Measurements from ENCODE around the gene CXCL14.
"Not testable (repeated sequence)": the region's sequence is repeated elsewhere in the genome, so short reads cannot be mapped to it uniquely, and the experiment has no call there.

The CXCL14 gene

DNA sequence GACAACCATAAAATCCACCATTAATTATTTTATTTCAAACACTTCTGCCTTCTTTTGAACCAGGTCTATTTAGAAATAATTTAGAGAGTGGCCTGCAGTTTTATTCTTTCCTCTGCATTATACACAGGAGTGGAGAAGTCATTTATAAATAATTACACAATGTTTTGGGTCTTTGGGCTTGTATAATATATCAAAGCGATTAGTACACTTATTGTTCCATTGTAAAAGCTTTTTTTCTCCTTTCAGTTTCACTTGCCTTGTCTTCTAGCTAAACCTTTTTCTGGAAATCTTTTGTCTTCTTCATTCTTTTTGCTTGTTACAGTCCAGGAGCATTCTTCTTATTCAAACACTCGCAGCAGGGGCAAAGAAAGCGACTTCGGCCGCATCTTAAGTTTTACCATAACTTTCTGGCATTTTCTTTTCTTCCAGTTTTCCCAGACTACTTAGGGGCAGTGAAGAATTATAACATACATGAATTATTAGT is 35.7 kb downstream of the CXCL14 start:
- no peak for DNase-seq (ENCODE audit: low spot score)

DNA sequence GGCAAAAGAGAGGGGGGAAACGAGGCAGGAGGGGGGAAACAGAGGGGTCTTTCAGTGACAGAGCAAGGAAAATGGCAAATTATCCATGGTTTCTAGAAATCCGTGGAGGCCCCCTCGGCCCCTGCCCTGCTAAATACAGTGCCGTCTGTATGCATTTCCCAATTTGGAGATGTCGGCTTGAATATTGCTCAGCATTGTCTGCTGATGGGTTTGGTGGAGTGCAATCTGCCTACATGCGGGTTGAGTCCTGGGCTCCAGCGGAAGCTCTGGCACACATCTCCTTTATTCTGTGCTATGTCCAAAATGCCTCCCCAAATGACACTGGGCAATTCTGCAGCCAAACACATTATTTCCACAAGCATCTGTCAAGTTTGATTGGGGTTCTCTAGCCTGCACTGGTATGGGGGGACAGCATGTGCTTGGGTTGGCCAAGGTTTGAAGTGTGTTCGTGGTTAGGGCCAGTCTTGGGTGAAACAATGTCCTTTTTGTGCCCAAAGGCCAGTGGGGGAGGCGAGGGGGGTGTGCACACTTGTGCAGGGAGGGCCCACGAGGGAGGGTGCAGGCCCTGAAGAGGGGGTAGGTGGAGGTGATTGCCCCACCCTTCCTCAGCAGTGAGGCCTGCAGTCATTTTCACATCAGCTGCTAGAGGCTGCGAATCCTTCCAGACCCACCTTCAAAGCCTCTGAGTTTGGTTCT is 36.8 kb downstream of the CXCL14 start:
- no peak for DNase-seq (ENCODE audit: low spot score)

DNA sequence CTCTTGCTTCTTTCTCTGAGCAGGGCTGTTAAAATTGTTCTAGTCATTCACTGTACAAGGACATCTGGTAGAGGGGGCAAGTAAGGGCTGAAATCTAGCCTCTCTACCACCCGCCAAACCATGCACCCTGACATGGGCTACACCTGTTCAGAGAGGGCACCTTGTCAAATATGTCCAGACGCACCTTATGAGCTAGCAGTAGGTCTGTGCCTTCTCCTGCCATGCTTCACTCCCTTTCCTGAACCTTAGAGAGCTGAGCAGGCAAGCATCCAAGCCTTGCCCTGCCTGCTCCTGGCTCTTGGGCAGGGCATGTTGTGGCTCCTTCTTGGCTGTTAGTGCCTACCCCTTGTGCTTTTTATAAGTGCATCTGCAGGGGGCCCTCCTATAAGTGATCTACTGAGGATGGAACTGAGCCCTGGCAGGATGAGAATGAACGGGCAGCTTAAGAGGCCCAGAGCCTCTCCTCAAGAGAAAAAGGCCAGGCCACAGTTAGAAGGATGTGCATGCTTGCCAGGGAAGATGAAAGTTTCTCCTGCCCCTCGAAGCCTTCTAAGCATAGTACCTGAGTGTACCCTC is 39.3 kb downstream of the CXCL14 start:
- DNase-seq (ENCODE audit: low spot score), result no peak

DNA sequence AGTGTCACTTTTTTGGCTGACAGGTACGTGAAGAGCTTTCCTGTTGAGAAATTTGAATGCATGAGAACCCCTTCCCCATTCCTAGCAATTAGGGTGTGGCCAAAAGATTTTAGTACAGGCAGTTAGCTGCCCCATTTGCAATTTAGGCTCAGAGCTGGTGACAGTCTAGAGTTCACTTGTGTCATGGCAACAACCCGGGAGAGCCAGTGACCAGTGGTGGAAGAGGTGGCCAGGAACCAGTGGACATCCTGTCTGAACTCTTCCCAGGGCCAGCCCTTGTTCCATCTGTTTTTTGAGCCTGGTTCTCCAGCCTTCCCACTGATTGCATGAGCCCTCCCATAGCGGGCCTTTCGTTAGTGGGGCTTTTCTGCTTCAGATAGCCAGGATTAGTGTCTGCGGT is 40.5 kb downstream of the CXCL14 start:
- DNase-seq (ENCODE audit: low spot score), result no peak

DNA sequence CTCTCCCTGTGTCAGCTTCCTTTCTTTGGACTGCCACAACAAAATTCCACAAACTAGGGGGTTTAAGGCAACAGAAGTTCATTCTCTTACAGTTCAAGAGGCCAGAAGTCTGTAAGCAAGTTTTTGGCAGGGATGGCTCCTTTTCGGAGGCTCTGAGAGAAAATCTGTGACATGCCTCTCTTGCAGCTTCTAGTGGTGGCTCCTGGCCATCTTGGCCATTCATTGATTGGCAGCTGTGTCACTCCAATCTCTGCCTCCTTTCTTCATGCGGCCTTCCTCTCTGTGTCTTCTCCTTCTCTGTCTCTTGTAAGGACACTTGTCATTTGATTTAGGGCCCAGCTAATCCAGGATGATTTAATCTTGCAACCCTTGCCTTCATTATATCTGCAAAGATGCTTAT is 41.0 kb downstream of the CXCL14 start:
- DNase-seq (ENCODE audit: low spot score), result no peak

DNA sequence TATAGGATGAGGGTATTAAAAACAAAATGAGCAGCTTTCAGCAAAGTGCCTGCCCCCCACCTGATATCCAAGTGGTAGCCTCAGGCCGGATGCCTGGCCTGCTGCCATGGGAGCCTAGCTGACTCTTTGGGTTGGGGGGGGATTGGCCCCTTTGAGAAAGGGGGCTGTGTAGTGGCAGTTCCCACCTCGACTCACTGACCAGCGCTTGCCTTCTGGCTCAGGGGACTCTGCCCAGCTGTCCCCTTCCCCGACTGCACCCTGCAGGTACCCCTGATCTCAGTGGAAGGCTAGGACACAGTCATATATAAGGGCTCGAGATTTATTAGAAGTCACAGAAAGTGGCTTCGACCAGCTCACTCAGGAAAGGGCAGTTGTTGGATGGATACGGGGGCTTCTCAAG is 41.5 kb downstream of the CXCL14 start:
- no peak for DNase-seq (ENCODE audit: low spot score)

DNA sequence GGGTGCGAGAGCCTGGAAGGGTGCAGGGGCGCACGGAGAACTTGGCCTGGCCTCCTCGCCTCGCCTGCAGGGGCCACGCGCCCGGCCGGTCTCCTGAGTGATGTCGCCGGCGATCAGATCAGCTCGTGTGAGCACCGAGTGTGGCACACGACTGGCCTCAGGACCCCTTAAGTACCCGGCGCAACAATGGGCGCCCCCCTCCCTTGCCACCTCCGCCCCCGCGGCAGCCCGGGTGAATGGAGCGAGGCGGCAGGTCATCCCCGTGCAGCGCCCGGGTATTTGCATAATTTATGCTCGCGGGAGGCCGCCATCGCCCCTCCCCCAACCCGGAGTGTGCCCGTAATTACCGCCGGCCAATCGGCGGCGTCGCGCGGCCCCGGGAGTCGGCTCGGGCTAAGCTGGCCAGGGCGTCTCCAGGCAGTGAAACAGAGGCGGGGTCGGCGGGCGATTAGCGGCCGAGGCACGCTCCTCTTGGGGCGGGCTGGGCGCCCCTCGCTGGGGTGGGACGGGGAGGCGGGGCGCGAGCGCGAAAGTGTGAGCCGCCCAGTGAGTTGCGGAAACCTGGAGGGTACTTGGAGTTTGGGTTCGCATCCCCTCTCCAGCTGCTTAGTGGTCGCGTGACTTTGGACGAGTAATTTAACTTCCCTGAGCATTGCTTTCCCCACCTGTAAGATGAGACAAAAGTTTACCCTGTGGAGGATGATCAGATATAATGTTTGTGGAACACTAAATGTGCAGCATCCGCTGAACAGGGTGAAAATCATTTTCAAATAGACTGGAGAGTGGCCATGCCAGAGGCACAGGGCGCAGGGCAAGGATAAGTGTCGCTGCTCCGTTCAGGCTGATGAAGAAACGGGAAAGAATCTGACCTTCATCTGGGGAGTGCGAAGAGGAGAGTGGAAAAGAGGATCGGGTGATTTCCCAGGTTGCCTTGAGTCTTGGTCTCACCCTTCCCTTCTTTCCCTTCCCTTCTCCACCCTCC is 42.7 kb downstream of the CXCL14 start, which contains the start of gene NEUROG1:
Gene NEUROG1 (minus strand): TSS at position 145 of the 982 bp plus-strand sequence. CDS start 274 bp downstream, outside the sequence.
- DNase-seq (ENCODE audit: low spot score), result no peak

DNA sequence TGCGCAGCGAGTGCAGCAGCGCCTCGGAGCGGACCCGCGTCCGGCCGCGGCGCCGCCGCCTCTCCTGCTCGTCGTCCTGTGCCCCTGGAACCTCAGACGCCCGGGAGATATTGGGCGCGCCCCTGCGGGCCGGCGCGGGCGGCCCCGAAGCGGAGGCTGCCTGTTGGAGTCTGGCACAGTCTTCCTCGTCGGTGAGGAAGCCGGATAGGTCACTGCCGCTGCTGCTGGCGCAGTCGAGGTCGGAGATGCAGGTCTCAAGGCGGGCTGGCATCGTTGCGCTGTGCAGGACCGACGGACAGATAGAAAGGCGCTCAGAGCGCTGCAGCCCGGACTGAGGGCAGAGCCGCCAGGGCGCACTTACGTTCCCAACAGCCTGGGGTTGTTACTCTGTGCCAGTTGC is 43.4 kb downstream of the CXCL14 start:
- DNase-seq (ENCODE audit: low spot score), result no peak

DNA sequence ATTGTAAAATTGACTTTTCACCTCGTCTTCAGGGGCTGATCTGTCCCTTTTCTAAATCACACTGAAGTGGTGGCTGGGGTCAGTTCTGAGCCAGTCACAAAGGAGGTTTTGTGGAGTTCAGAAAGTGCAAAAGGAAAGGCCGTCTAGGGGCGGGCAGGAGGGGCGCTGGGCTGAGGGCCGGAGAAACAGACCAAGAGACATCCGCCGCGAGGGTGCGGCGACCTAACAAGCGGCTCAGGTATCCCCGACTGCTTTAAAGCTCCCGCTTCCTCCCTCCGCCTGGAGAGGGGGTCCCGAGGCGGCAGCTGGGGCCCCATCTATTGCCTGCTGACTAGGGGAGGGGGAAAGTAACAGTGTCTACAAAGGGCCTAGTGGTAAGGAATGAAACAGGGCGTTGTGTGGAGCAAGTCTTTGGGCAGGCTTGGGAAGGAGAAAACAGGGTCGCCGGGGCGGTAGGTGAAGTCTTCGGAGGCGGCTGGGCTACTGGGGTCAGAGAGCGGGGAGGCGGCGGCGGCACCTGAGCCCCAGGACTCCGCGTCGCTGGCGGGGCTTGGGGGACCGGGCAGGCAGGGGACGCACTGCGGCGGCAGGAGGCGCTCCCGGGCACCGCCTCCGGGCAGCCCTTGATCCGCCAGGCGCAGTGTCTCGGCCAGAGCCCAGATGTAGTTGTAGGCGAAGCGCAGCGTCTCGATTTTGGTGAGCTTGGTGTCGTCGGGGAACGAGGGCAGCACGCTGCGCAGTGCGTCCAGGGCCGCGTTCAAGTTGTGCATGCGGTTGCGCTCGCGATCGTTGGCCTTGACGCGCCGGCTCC is 44.0 kb downstream of the CXCL14 start:
- no peak for DNase-seq (ENCODE audit: low spot score)

DNA sequence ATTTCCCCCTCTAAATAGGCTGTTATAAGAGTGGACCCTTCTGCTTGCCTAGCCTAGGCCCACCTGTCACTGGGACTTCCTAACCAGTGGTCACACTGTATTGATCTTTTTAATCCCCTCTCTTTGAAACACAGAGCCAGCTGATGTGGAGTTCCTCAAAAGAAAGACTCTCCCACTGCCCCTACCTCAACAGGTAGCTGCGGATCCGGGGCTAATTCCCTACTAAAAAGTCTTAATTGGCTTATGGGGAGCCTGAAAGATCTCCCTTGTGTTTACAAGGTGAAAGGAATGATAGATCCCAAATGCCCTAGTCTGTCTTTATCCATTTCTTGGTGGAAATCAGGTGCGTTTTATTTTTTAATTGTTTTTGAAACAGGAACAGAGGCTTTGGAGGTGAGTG is 45.0 kb downstream of the CXCL14 start:
- no peak for DNase-seq (ENCODE audit: low spot score)

DNA sequence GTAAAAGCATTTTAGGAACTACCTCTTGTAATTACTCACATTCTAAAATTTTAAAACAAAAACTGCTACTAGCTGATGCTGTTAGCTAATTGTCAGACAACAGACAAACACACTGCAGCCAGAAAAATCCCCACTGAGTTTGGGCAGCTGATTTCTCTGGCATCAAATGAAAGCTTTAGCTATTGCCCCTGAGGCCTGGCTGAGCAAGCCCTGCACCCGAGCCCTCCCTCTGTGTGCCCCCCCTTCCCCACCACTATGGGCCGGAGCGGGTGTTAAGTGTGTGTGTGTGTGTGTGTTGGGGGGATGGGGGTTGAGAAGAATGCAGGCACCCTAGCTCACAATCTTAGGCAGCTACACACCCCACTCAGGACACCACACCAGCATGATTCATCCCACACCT is 45.5 kb downstream of the CXCL14 start:
- no peak for DNase-seq (ENCODE audit: low spot score)

DNA sequence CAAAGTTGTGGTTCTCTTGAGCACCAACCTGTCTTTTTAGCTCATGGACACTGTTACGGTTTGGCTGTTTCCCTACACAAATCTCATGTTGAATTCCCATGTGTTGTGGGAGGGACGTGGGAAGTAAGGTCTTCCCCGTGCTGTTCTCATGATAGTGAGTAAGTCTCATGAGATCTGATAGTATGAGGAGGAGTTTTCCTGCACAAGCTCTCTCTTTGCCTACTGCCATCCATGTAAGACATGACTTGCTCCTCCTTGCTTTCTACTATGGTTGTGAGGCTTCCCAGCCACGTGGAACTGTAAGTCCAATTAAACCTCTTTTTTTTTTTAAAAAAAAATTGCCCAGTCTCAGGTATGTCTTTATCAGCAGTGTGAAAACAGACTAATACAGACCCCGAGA is 49.2 kb downstream of the CXCL14 start:
- DNase-seq (ENCODE audit: low spot score), result not testable (repeated sequence)

DNA sequence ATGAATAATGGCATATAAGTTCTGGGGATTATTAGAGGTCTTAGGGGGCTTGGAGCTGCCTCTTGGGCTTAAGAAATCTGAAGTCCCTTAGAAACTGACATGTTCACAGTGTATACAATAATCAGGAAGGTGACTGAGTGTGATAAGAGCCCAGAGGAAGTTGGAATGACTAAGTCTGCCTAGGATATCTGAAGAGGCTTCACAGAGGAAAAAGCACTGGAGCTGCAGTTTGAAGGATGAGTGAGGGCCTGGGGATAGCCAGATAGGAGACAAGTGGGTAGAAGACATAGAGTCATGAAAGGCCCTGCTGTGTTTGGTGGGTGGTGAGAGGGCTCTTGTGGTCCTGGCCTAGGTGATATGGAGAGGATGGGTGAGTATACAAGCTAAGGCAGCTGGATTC is 51.9 kb downstream of the CXCL14 start:
- DNase-seq (ENCODE audit: low spot score), result no peak

DNA sequence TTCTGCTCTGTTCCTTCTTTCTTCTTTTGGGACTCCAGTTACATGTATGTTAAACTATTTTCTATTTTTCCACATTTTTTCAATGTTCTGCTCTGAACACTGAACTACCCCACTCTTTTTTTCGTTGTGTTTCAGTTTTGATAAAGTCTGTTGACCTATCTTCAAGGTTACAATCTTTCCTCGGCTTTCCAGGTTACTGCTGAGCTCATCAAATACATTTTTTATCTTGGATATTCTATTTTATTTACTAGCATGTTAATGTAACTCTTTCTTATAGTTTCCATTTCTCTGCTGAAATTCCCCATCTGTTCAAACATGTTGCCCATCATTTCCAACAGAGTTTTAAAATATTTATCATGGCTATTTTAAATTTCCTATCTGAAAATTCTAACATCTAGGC is 56.8 kb downstream of the CXCL14 start:
- no peak for DNase-seq (ENCODE audit: low spot score)
